ENCODE results near the gene RAPGEF5.

RAPGEF5 gene

GRCh38 chr7:22184549-22185199 lies 172.3 kb downstream of the RAPGEF5 start:
- DNase-seq, result no peak

GRCh38 chr7:22183522-22184280 lies 173.3 kb downstream of the RAPGEF5 start:
- no peak for DNase-seq

GRCh38 chr7:22182149-22182548 lies 174.8 kb downstream of the RAPGEF5 start:
- no peak for DNase-seq

- no peak for DNase-seq
Measured at GRCh38 chr7:22181663-22182062, 175.3 kb downstream of the RAPGEF5 start.

GRCh38 chr7:22179442-22179879 lies 177.5 kb downstream of the RAPGEF5 start:
- DNase-seq, result no peak

- DNase-seq, result no peak
Measured at GRCh38 chr7:22178735-22179134, 178.2 kb downstream of the RAPGEF5 start.

- no peak for DNase-seq
Measured at GRCh38 chr7:22176791-22177412, 180.1 kb downstream of the RAPGEF5 start.

GRCh38 chr7:22174574-22174953 lies 182.4 kb downstream of the RAPGEF5 start:
- DNase-seq, result no peak

GRCh38 chr7:22173685-22174573 lies 183.0 kb downstream of the RAPGEF5 start:
- DNase-seq, result no peak

GRCh38 chr7:22168129-22168634 lies 188.8 kb downstream of the RAPGEF5 start:
- DNase-seq, result no peak

GRCh38 chr7:22167482-22167881 lies 189.5 kb downstream of the RAPGEF5 start:
- no peak for DNase-seq

- DNase-seq, result no peak
Measured at GRCh38 chr7:22166928-22167327, 190.0 kb downstream of the RAPGEF5 start.

- DNase-seq, result no peak
Measured at GRCh38 chr7:22159341-22159740, 197.6 kb downstream of the RAPGEF5 start.

- no peak for DNase-seq
Measured at GRCh38 chr7:22157552-22157951, 199.4 kb downstream of the RAPGEF5 start.

- no peak for DNase-seq
Measured at GRCh38 chr7:22156205-22156604, 200.7 kb downstream of the RAPGEF5 start.

GRCh38 chr7:22154143-22154529 lies 202.8 kb downstream of the RAPGEF5 start:
- no peak for DNase-seq

GRCh38 chr7:22153432-22154142 lies 203.4 kb downstream of the RAPGEF5 start:
- DNase-seq, result no peak

GRCh38 chr7:22152690-22153089 lies 204.3 kb downstream of the RAPGEF5 start:
- no peak for DNase-seq

GRCh38 chr7:22151901-22152300 lies 205.1 kb downstream of the RAPGEF5 start:
- no peak for DNase-seq

- DNase-seq, result no peak
Measured at GRCh38 chr7:22150221-22150620, 206.7 kb downstream of the RAPGEF5 start.

GRCh38 chr7:22147868-22148267 lies 209.1 kb downstream of the RAPGEF5 start:
- DNase-seq, result no peak

GRCh38 chr7:22146961-22147512 lies 209.9 kb downstream of the RAPGEF5 start:
- no peak for DNase-seq

All from NCI-H2171 (cell line).